OCI-LY1 (cell line): ENCODE data around the gene PDE4D.

ENCODE experiments used
- H2AFZ ChIP-seq: fragments of 200-600 bp; sonication (generic), shearing (Covaris generic); 2 replicates; pipeline ENCODE4 v1.6.0; 2014; ENCODE audit warnings: antibody characterized with exemption, mild to moderate bottlenecking, low read length
- H3F3A ChIP-seq: fragments of 200-600 bp; sonication (generic), shearing (Covaris generic); 2 replicates; pipeline ENCODE4 v1.6.0; 2014; ENCODE audit warnings: mild to moderate bottlenecking, antibody characterized with exemption, low read length, moderate library complexity; ENCODE audit not compliant: insufficient read depth
- H3K27ac ChIP-seq: fragments of 200-600 bp; sonication (generic); 2 replicates; pipeline ENCODE4 v1.5.1; 2014; ENCODE audit warnings: low read length, mixed run types, mild to moderate bottlenecking, low read depth; ENCODE audit not compliant: poor library complexity, severe bottlenecking
- H3K27me3 ChIP-seq: fragments of 200-600 bp; sonication (generic); 2 replicates; pipeline ENCODE4 v1.6.0; 2014; ENCODE audit warnings: antibody characterized with exemption, mild to moderate bottlenecking, low read length, moderate library complexity; ENCODE audit not compliant: insufficient read depth
- H3K36me3 ChIP-seq: fragments of 200-600 bp; sonication (generic); 2 replicates; pipeline ENCODE4 v1.6.1; 2014; ENCODE audit warnings: mild to moderate bottlenecking, antibody characterized with exemption, low read length, moderate library complexity, mixed read lengths; ENCODE audit not compliant: insufficient read depth
- H3K4me1 ChIP-seq: fragments of 200-600 bp; sonication (generic); 2 replicates; pipeline ENCODE4 v1.5.1; 2014; ENCODE audit warnings: mild to moderate bottlenecking, low read length, moderate library complexity; ENCODE audit not compliant: insufficient read depth, severe bottlenecking
- H3K4me2 ChIP-seq: fragments of 200-600 bp; sonication (generic), shearing (Covaris generic); 2 replicates; pipeline ENCODE4 v1.6.1; 2014; ENCODE audit warnings: low read length
- H3K4me3 ChIP-seq: fragments of 200-600 bp; sonication (generic); 2 replicates; pipeline ENCODE4 v1.5.1; 2014; ENCODE audit warnings: low read length, low read depth, mild to moderate bottlenecking, mixed read lengths; ENCODE audit not compliant: poor library complexity, severe bottlenecking
- H3K79me2 ChIP-seq: fragments of 200-600 bp; shearing (Covaris generic); 2 replicates; pipeline ENCODE4 v1.6.1; 2016; ENCODE audit warnings: mixed run types, low read length, mixed read lengths; ENCODE audit not compliant: insufficient read depth
- H3K9ac ChIP-seq: fragments of 200-600 bp; sonication (generic), shearing (Covaris generic); 2 replicates; pipeline ENCODE4 v1.6.1; 2014; ENCODE audit warnings: mild to moderate bottlenecking, low read length, mixed read lengths
- H3K9me2 ChIP-seq: fragments of 200-600 bp; sonication (generic), shearing (Covaris generic); 2 replicates; pipeline ENCODE4 v1.6.1; 2014; ENCODE audit warnings: low read depth, mild to moderate bottlenecking, low read length, mixed read lengths
- H3K9me3 ChIP-seq: fragments of 200-600 bp; shearing (Covaris generic); 2 replicates; pipeline ENCODE4 v1.6.1; 2014; ENCODE audit warnings: low read length, mixed read lengths
- H4K20me1 ChIP-seq: fragments of 200-600 bp; sonication (generic), shearing (Covaris generic); 2 replicates; pipeline ENCODE4 v1.6.0; 2016; ENCODE audit warnings: mild to moderate bottlenecking, low read length; ENCODE audit not compliant: insufficient read depth
- EZH2 ChIP-seq: fragments of 200-600 bp; sonication (generic), shearing (Covaris generic); IDR thresholded peaks from 2 replicates; pipeline ENCODE4 v1.8.0; 2017; ENCODE audit warnings: borderline replicate concordance, mixed run types, mild to moderate bottlenecking, antibody characterized with exemption, low read length, moderate library complexity, mixed read lengths
- TF ChIP-seq, protein P1 (sequence below): fragments of 200-600 bp; sonication (generic), shearing (Covaris generic); IDR thresholded peaks from 2 replicates; pipeline ENCODE4 v1.5.1; 2017; ENCODE audit warnings: mild to moderate bottlenecking, antibody characterized with exemption, low read length, moderate library complexity, mixed read lengths

PDE4D gene

DNA sequence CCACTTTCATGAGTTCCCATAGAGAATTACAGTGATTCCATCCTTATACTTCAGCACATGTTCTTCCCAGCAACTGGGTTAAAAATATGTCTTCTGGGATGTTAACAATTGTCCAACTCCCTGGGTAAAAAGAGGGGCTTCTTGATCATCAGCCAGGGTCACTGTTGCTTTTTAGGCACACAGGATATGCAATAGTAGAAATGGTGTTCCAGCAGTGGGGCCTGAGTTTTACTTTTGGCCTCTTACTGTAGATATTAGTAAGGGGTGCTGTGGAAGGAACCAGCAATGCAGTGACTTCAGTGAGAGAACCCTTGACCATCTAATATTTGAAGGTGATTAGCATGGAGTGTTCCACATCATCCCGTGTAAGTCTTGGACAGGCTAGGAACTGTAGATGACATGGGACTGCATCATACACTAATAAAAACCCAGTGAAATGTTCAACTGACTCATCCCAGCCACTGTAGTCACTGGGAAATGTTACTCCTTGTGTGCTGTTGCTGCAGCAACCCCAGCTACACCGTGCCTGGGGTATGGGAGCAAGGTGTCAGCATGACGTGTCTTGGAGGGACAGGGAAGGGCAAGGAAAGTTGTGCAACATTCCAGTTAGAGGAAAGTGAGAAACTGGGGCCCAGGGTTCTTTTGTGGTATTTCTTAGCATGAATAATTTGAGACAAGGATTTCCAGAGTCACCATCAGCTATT, 699.8 kb downstream of the PDE4D start:
- H3K4me3 ChIP-seq = no peak overlapping the region
- H3K36me3 ChIP-seq = no peaks in the 10 kb centered on the region
- no peaks in the 10 kb centered on the region for H4K20me1 ChIP-seq
- H3K27ac ChIP-seq = no peak overlapping the region
- no peaks in the 10 kb centered on the region for H3K9me3 ChIP-seq
- H3K4me2 ChIP-seq = no peak overlapping the region
- H3K79me2 ChIP-seq = no peaks in the 10 kb centered on the region
- H3K4me1 ChIP-seq = no peaks in the 10 kb centered on the region
- no peaks in the 10 kb centered on the region for H3F3A ChIP-seq
- H2AFZ ChIP-seq = no peak overlapping the region
- H3K27me3 ChIP-seq = no peaks in the 10 kb centered on the region
- H3K9me2 ChIP-seq = no peaks in the 10 kb centered on the region
- no peak for TF ChIP-seq EZH2
- TF ChIP-seq, protein P1, sequence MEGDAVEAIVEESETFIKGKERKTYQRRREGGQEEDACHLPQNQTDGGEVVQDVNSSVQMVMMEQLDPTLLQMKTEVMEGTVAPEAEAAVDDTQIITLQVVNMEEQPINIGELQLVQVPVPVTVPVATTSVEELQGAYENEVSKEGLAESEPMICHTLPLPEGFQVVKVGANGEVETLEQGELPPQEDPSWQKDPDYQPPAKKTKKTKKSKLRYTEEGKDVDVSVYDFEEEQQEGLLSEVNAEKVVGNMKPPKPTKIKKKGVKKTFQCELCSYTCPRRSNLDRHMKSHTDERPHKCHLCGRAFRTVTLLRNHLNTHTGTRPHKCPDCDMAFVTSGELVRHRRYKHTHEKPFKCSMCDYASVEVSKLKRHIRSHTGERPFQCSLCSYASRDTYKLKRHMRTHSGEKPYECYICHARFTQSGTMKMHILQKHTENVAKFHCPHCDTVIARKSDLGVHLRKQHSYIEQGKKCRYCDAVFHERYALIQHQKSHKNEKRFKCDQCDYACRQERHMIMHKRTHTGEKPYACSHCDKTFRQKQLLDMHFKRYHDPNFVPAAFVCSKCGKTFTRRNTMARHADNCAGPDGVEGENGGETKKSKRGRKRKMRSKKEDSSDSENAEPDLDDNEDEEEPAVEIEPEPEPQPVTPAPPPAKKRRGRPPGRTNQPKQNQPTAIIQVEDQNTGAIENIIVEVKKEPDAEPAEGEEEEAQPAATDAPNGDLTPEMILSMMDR = no peak
- H3K9ac ChIP-seq = no peak overlapping the region

DNA sequence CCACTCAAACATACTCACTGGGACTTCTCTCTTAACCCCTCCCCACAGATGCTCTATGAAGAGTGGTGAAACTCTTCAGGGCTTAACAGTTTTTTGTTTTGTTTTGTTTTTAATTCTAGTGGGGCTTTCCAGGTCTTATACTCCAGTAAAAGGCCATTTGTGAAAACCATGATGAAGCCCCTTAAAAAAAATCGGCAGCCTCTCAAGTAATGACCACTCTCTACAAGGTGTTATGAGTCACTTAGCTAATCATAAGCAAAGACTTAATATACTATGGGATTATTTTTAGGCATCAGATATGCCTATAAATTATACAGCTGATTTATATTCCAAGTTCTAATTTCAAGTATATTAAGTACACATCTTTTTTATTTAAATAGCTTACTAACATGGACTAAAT, 702.8 kb downstream of the PDE4D start:
- Histone ChIP-seq H3F3A (no peaks in the 10 kb centered on the region), H3K9me3 (no peaks in the 10 kb centered on the region), H3K4me2 (no peak overlapping the region), H3K4me1 (no peaks in the 10 kb centered on the region), H3K27ac (no peak overlapping the region), H3K79me2 (no peaks in the 10 kb centered on the region), H3K9ac (no peak overlapping the region), H3K36me3 (no peaks in the 10 kb centered on the region), H3K27me3 (no peaks in the 10 kb centered on the region), H3K9me2 (no peaks in the 10 kb centered on the region), H2AFZ (no peak overlapping the region), H3K4me3 (no peak overlapping the region), H4K20me1 (no peaks in the 10 kb centered on the region)
- TF ChIP-seq EZH2 = no peak
- TF ChIP-seq, protein P1 = no peak

GRCh38 chr5:59189472-59190244, 703.9 kb downstream of the PDE4D start:
- H3K4me3 ChIP-seq = no peak overlapping the region
- H3K9me2 ChIP-seq = no peaks in the 10 kb centered on the region
- no peaks in the 10 kb centered on the region for H3F3A ChIP-seq
- TF ChIP-seq, protein P1 = no peak
- no peak for TF ChIP-seq EZH2
- H3K79me2 ChIP-seq = no peaks in the 10 kb centered on the region
- no peaks in the 10 kb centered on the region for H3K27me3 ChIP-seq
- H3K9me3 ChIP-seq = no peaks in the 10 kb centered on the region
- no peak overlapping the region for H2AFZ ChIP-seq
- H3K36me3 ChIP-seq = no peaks in the 10 kb centered on the region
- H3K4me1 ChIP-seq = no peaks in the 10 kb centered on the region
- no peak overlapping the region for H3K27ac ChIP-seq
- H3K4me2 ChIP-seq = no peak overlapping the region
- H3K9ac ChIP-seq = no peak overlapping the region
- no peaks in the 10 kb centered on the region for H4K20me1 ChIP-seq
